ENCODE measurements around the gene SELENOH.

DNA sequence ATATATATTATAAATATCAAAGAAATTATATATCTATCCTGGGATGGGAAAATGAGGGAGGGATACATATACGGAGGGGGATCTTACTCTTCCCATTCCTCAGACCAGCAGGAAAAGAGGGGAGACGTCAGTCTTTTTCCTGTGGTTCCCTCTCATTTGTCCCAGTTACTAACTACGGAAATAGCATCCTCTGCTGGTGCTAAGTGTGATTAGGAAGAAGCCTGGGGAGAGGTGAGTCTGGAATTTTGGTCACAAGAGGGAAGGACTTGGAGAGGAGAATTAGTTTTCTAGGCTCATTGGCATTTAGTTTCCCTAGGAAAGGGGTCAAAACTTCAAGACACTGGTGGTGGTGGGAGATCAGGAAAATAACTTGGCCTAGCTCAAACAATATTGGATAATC lies 40.9 kb upstream of the SELENOH start:
- TF ChIP-seq, protein P1, sequence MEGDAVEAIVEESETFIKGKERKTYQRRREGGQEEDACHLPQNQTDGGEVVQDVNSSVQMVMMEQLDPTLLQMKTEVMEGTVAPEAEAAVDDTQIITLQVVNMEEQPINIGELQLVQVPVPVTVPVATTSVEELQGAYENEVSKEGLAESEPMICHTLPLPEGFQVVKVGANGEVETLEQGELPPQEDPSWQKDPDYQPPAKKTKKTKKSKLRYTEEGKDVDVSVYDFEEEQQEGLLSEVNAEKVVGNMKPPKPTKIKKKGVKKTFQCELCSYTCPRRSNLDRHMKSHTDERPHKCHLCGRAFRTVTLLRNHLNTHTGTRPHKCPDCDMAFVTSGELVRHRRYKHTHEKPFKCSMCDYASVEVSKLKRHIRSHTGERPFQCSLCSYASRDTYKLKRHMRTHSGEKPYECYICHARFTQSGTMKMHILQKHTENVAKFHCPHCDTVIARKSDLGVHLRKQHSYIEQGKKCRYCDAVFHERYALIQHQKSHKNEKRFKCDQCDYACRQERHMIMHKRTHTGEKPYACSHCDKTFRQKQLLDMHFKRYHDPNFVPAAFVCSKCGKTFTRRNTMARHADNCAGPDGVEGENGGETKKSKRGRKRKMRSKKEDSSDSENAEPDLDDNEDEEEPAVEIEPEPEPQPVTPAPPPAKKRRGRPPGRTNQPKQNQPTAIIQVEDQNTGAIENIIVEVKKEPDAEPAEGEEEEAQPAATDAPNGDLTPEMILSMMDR (IDR thresholded peaks at IDR 0.05), result no peak
- TF ChIP-seq POLR2AphosphoS5 (IDR thresholded peaks at IDR 0.05; ENCODE audit: insufficient read depth in 1 of 2, low read depth in 1 of 2) (no peak), POLR2A (IDR thresholded peaks at IDR 0.05) (no peak)
